Liver (tissue), 9 donors: ENCODE data around the gene TBL1X. TPM values are rescaled to one million over a fixed set of nuclear protein-coding genes. Genes with fewer than 3 reads are reported as not detected.

Experiments
- DNase-seq: peaks from one replicate; pipeline ENCODE4 v3.0.0-alpha.2; 2017; ENCODE audit warnings: low spot score
- H3K27ac ChIP-seq, 2 donors: one replicate each; pipeline ENCODE4 v1.7.0; 2013; ENCODE audit warnings: inconsistent platforms in 2 of 2, low read length in 2 of 2, control low read depth in 1 of 2, low read depth in 1 of 2, mild to moderate bottlenecking in 1 of 2
- H3K27me3 ChIP-seq, 4 donors: one replicate each; pipeline versions ENCODE4 v1.6.1 to v1.7.0; 2013; ENCODE audit warnings: low read length in 3 of 4, inconsistent platforms in 1 of 4, mild to moderate bottlenecking in 1 of 4, moderate library complexity in 1 of 4; ENCODE audit not compliant: control insufficient read depth in 4 of 4, insufficient read depth in 4 of 4
- H3K36me3 ChIP-seq, 4 donors: one replicate each; pipeline versions ENCODE4 v1.6.1 to v1.7.0; 2013; ENCODE audit warnings: low read length in 3 of 4, mild to moderate bottlenecking in 3 of 4, low read depth in 1 of 4, moderate library complexity in 1 of 4; ENCODE audit not compliant: control insufficient read depth in 4 of 4, insufficient read depth in 3 of 4
- H3K4me1 ChIP-seq, 4 donors: one replicate each; pipeline versions ENCODE4 v1.6.1 to v1.7.0; 2013; ENCODE audit warnings: low read length in 3 of 4, mild to moderate bottlenecking in 3 of 4, moderate library complexity in 1 of 4; ENCODE audit not compliant: control insufficient read depth in 4 of 4, insufficient read depth in 4 of 4
- H3K4me3 ChIP-seq, 3 donors: one replicate each; pipeline versions ENCODE4 v1.6.1 to v1.7.0; 2013; ENCODE audit warnings: low read length in 3 of 3, control low read depth in 1 of 3, low read depth in 1 of 3, mild to moderate bottlenecking in 1 of 3
- H3K9ac ChIP-seq, 2 donors: one replicate each; pipeline ENCODE4 v1.7.0; 2013; ENCODE audit warnings: low read length in 2 of 2, mild to moderate bottlenecking in 2 of 2, moderate library complexity in 2 of 2, control low read depth in 1 of 2, low read depth in 1 of 2
- H3K9me3 ChIP-seq, 4 donors: one replicate each; pipeline versions ENCODE4 v1.6.1 to v1.7.0; 2013; ENCODE audit warnings: low read length in 3 of 4; ENCODE audit not compliant: control insufficient read depth in 4 of 4
- EGR1 ChIP-seq, 2 donors: IDR thresholded peaks; 2 replicates each; pipeline ENCODE4 v1.6.1; 2016 to 2018; ENCODE audit warnings: antibody characterized with exemption in 2 of 2, low read depth in 2 of 2
- FOXA1 ChIP-seq: IDR thresholded peaks from 2 replicates; pipeline ENCODE4 v1.6.1; 2016; ENCODE audit warnings: antibody characterized with exemption
- FOXA2 ChIP-seq: IDR thresholded peaks from 2 replicates; pipeline ENCODE4 v1.6.1; 2016; ENCODE audit warnings: antibody characterized with exemption
- GABPA ChIP-seq, 2 donors: IDR thresholded peaks in 1 of 2; conservative IDR thresholded peaks in 1 of 2; 2 replicates each; pipeline ENCODE4 v1.6.1; 2016; ENCODE audit warnings: antibody characterized with exemption in 2 of 2, mild to moderate bottlenecking in 1 of 2, moderate library complexity in 1 of 2
- HNF4A ChIP-seq, 2 donors: conservative IDR thresholded peaks; 2 replicates each; pipeline ENCODE4 v1.6.1; 2016; ENCODE audit warnings: antibody characterized with exemption in 2 of 2, mild to moderate bottlenecking in 2 of 2
- HNF4G ChIP-seq: IDR thresholded peaks from 2 replicates; pipeline ENCODE4 v1.6.1; 2016; ENCODE audit warnings: antibody characterized with exemption
- JUND ChIP-seq, 2 donors: IDR thresholded peaks; 2 replicates each; pipeline ENCODE4 v1.6.1; 2016; ENCODE audit warnings: antibody characterized with exemption in 2 of 2
- NR2F2 ChIP-seq: IDR thresholded peaks from 2 replicates; pipeline ENCODE4 v1.6.1; 2016; ENCODE audit warnings: antibody characterized with exemption
- RAD21 ChIP-seq, 2 donors: IDR thresholded peaks; 2 replicates each; pipeline ENCODE4 v1.6.1; 2016; ENCODE audit warnings: antibody characterized with exemption in 2 of 2, mild to moderate bottlenecking in 2 of 2
- RXRA ChIP-seq, 2 donors: IDR thresholded peaks; 2 replicates each; pipeline ENCODE4 v1.6.1; 2017 to 2018; ENCODE audit warnings: antibody characterized with exemption in 2 of 2, mild to moderate bottlenecking in 1 of 2
- SP1 ChIP-seq: IDR thresholded peaks from 2 replicates; pipeline ENCODE4 v1.6.1; 2018; ENCODE audit warnings: antibody characterized with exemption, mild to moderate bottlenecking
- TAF1 ChIP-seq: conservative IDR thresholded peaks from 2 replicates; pipeline ENCODE4 v1.6.1; 2016; ENCODE audit warnings: antibody characterized with exemption, mild to moderate bottlenecking
- YY1 ChIP-seq: IDR thresholded peaks from 2 replicates; pipeline ENCODE4 v1.6.1; 2016; ENCODE audit warnings: antibody characterized with exemption, mild to moderate bottlenecking
- WGBS: extraction: QIAGEN DNeasy Blood & Tissue Kit; methylation state at CpG from one replicate; pipeline ENCODE4 v1.1.7; 2013; 5-methylcytosine and 5-hydroxymethylcytosine counted together
- polyA plus RNA-seq, 2 donors: library from polyadenylated mRNA; stranded (reverse) in 1 of 2; unstranded in 1 of 2; fragments of 200-250 nt in 1 of 2; fragments of >200 nt in 1 of 2; fragmentation: Nextera tagmentation in 1 of 2; extraction: Ambion mirVana in 1 of 2; gene quantifications; one replicate each; pipeline versions ENCODE4 v1.2.1 to v1.2.3, GENCODE V29; 2013 to 2015
- total RNA-seq, 2 donors: library from RNA; depleted of rRNA; stranded (reverse); fragments of >200 nt; gene quantifications; one replicate each; pipeline ENCODE4 v1.2.3, GENCODE V29; 2014
- TF ChIP-seq, protein P1 (sequence below): IDR thresholded peaks from 2 replicates; pipeline ENCODE4 v1.6.1; 2016; ENCODE audit warnings: antibody characterized with exemption
- TF ChIP-seq, protein P2 (sequence below): IDR thresholded peaks from 2 replicates; pipeline ENCODE4 v1.6.1; 2016; ENCODE audit warnings: antibody characterized with exemption
- TF ChIP-seq, protein P3 (sequence below): IDR thresholded peaks from 2 replicates; pipeline ENCODE4 v1.6.1; 2016; ENCODE audit warnings: antibody characterized with exemption
- TF ChIP-seq, protein P4 (sequence below): IDR thresholded peaks from 2 replicates; pipeline ENCODE4 v1.6.1; 2016; ENCODE audit warnings: antibody characterized with exemption, mild to moderate bottlenecking
- donor health status: healthy.
- donor health status: healthy.
- donor health status: healthy.
- donor health status: healthy.
- donor health status: healthy.

The TBL1X gene
- total and polyA plus RNA-seq, 4 donors, result 11.2 to 15.1 (median 11.8) TPM

DNA sequence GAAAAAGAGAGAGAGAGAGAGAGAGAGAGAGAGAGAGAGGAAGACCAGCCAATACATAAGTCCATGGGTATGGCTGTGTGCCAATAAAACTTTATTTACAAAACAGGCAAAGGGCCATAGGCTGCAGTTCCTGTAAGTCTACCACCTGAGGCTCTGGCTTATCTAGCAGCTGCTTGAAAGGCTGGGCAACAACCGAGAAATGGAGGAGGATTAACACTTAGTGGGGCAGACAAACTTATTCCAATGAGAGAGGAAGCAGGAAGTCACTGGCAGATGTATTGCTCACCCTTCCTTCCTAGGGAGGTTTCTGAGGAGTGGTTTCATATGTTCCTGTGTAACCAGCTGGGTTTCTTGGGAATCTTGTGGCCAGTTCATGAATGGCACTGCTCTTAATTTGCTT, 305.5 kb downstream of the TBL1X start:
- 73% methylated on average over 1 of the region's 1 CpG for WGBS
- Histone ChIP-seq H3K27me3 (no peaks in the 10 kb centered on the region), H3K4me1 (no peaks in the 10 kb centered on the region), H3K9ac (no peak overlapping the region), H3K9me3 (no peaks in the 10 kb centered on the region), H3K27ac (no peak overlapping the region), H3K4me3 (no peak overlapping the region), H3K36me3 (no peaks in the 10 kb centered on the region)
- TF ChIP-seq YY1 (no peak), RXRA (IDR thresholded peaks at IDR 0.05) (no peak), NR2F2 (no peak), TAF1 (no peak), SP1 (no peak), FOXA2 (no peak), HNF4A (conservative IDR thresholded peaks at IDR 0.05) (no peak), HNF4G (no peak), JUND (IDR thresholded peaks at IDR 0.05) (no peak), GABPA (IDR thresholded peaks at IDR 0.05 in 1 of 2, conservative IDR thresholded peaks at IDR 0.05 in 1 of 2) (no peak), EGR1 (IDR thresholded peaks at IDR 0.05; ENCODE audit: low read depth in 2 of 2) (no peak)
- TF ChIP-seq, protein P1, sequence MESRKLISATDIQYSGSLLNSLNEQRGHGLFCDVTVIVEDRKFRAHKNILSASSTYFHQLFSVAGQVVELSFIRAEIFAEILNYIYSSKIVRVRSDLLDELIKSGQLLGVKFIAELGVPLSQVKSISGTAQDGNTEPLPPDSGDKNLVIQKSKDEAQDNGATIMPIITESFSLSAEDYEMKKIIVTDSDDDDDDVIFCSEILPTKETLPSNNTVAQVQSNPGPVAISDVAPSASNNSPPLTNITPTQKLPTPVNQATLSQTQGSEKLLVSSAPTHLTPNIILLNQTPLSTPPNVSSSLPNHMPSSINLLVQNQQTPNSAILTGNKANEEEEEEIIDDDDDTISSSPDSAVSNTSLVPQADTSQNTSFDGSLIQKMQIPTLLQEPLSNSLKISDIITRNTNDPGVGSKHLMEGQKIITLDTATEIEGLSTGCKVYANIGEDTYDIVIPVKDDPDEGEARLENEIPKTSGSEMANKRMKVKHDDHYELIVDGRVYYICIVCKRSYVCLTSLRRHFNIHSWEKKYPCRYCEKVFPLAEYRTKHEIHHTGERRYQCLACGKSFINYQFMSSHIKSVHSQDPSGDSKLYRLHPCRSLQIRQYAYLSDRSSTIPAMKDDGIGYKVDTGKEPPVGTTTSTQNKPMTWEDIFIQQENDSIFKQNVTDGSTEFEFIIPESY, result no peak
- TF ChIP-seq, protein P2, sequence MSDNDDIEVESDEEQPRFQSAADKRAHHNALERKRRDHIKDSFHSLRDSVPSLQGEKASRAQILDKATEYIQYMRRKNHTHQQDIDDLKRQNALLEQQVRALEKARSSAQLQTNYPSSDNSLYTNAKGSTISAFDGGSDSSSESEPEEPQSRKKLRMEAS, result no peak
- TF ChIP-seq, protein P3, sequence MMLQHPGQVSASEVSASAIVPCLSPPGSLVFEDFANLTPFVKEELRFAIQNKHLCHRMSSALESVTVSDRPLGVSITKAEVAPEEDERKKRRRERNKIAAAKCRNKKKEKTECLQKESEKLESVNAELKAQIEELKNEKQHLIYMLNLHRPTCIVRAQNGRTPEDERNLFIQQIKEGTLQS, result no peak
- TF ChIP-seq, protein P4, sequence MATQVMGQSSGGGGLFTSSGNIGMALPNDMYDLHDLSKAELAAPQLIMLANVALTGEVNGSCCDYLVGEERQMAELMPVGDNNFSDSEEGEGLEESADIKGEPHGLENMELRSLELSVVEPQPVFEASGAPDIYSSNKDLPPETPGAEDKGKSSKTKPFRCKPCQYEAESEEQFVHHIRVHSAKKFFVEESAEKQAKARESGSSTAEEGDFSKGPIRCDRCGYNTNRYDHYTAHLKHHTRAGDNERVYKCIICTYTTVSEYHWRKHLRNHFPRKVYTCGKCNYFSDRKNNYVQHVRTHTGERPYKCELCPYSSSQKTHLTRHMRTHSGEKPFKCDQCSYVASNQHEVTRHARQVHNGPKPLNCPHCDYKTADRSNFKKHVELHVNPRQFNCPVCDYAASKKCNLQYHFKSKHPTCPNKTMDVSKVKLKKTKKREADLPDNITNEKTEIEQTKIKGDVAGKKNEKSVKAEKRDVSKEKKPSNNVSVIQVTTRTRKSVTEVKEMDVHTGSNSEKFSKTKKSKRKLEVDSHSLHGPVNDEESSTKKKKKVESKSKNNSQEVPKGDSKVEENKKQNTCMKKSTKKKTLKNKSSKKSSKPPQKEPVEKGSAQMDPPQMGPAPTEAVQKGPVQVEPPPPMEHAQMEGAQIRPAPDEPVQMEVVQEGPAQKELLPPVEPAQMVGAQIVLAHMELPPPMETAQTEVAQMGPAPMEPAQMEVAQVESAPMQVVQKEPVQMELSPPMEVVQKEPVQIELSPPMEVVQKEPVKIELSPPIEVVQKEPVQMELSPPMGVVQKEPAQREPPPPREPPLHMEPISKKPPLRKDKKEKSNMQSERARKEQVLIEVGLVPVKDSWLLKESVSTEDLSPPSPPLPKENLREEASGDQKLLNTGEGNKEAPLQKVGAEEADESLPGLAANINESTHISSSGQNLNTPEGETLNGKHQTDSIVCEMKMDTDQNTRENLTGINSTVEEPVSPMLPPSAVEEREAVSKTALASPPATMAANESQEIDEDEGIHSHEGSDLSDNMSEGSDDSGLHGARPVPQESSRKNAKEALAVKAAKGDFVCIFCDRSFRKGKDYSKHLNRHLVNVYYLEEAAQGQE, result no peak
- no peak for DNase-seq

DNA sequence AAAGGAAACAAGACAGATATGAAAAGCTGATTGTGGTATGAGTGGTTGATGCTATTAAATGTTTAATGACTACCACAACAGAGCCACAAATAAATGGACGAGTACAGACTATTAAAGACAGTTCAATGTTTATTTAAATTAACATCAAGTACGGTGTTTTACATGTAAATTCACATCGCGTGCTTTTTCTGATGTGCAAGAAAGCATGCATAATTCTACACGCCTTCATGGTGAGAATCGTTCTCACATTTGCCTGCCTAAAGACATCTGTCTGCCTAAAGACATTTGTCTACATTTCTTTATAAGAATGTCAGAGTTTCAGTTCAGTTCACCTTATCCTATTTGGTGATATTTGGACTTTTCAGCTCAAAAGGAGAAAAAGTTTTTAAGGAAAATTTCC, 308.1 kb downstream of the TBL1X start:
- 93% methylated on average over 6 of the region's 6 CpGs for WGBS
- TF ChIP-seq, protein P1, result no peak
- TF ChIP-seq SP1 (no peak), HNF4A (conservative IDR thresholded peaks at IDR 0.05) (no peak), TAF1 (no peak), RAD21 (IDR thresholded peaks at IDR 0.05) (no peak), NR2F2 (no peak), RXRA (IDR thresholded peaks at IDR 0.05) (no peak), YY1 (no peak), EGR1 (IDR thresholded peaks at IDR 0.05; ENCODE audit: low read depth in 2 of 2) (no peak), FOXA1 (no peak), JUND (IDR thresholded peaks at IDR 0.05) (no peak), HNF4G (no peak), FOXA2 (no peak), GABPA (IDR thresholded peaks at IDR 0.05 in 1 of 2, conservative IDR thresholded peaks at IDR 0.05 in 1 of 2) (no peak)
- TF ChIP-seq, protein P2, result no peak
- TF ChIP-seq, protein P4, result no peak
- H3K36me3 ChIP-seq, result no peaks in the 10 kb centered on the region
- no peaks in the 10 kb centered on the region for H3K4me1 ChIP-seq
- no peaks in the 10 kb centered on the region for H3K27me3 ChIP-seq
- DNase-seq, result no peak
- no peaks in the 10 kb centered on the region for H3K9me3 ChIP-seq
- no peak overlapping the region for H3K27ac ChIP-seq
- no peak overlapping the region for H3K9ac ChIP-seq
- no peak overlapping the region for H3K4me3 ChIP-seq
